Panc1 (cell line): Measurements from ENCODE around the gene SCNN1G. TPM values are rescaled to one million over a fixed set of nuclear protein-coding genes. Genes with fewer than 3 reads are reported as not detected.
"Not testable (repeated sequence)": the region's sequence is repeated elsewhere in the genome, so short reads cannot be mapped to it uniquely, and the experiment has no call there.

ENCODE experiments used
- ATAC-seq: fragments of 200-7000 bp; cut with Tn5 transposase; 2 replicates; pipeline ENCODE4 v1.9.1; 2020; ENCODE audit warnings: mild to moderate bottlenecking, moderate library complexity
- BruUV-seq: library from RNA; stranded (reverse); fragments of 400-500 nt; replicated peaks from 2 replicates; lab custom pipeline; 2021; lab: Mats Ljungman, UMichigan
- CTCF ChIA-PET: fragments of 300-600 bp; sonication (Branson Sonifier 250); formaldehyde crosslinking; loops from one replicate; lab custom pipeline; 2022; ENCODE audit warnings: antibody characterized with exemption; lab: Charles Lee
- POLR2A ChIA-PET: fragments of 300-600 bp; sonication (Branson Sonifier 250); formaldehyde crosslinking; loops from one replicate; lab custom pipeline; 2022; ENCODE audit warnings: antibody characterized with exemption; lab: Charles Lee
- DNase-seq: peaks from one replicate; pipeline ENCODE4 v3.0.0-alpha.2; 2010; ENCODE audit warnings: low read depth, low spot score
- H3K27ac ChIP-seq: 2 replicates; pipeline ENCODE4 v1.5.1; 2011; ENCODE audit warnings: mild to moderate bottlenecking, low read length, inconsistent platforms
- H3K27me3 ChIP-seq: fragments of 200-500 bp; sonication (Bioruptor generic); 2 replicates; pipeline ENCODE4 v1.6.0; 2014; ENCODE audit warnings: low read length, inconsistent platforms; ENCODE audit not compliant: control insufficient read depth, insufficient read depth
- H3K36me3 ChIP-seq: fragments of 200-500 bp; sonication (Bioruptor generic); 2 replicates; pipeline ENCODE4 v1.5.1; 2014; ENCODE audit warnings: inconsistent platforms, mild to moderate bottlenecking, low read length, moderate library complexity; ENCODE audit not compliant: control insufficient read depth, insufficient read depth
- H3K4me1 ChIP-seq: 2 replicates; pipeline ENCODE4 v1.5.1; 2011; ENCODE audit warnings: inconsistent platforms, mild to moderate bottlenecking, low read length, moderate library complexity; ENCODE audit not compliant: control insufficient read depth, insufficient read depth
- H3K4me3 ChIP-seq, 2 experiments: 2 replicates each; pipeline ENCODE4 v1.5.1; 2011 to 2012; ENCODE audit warnings: low read depth in 2 of 2, low read length in 2 of 2, mild to moderate bottlenecking in 2 of 2, inconsistent platforms in 1 of 2, moderate library complexity in 1 of 2
- H3K9me3 ChIP-seq: fragments of 200-500 bp; sonication (Bioruptor generic); 2 replicates; pipeline ENCODE4 v1.5.1; 2014; ENCODE audit warnings: low read depth, mild to moderate bottlenecking, inconsistent platforms, low read length, moderate library complexity; ENCODE audit not compliant: control insufficient read depth, insufficient read depth
- CTCF ChIP-seq: fragments of 450-650 bp; IDR thresholded peaks from 2 replicates; pipeline ENCODE4 v1.5.1; 2017; ENCODE audit warnings: mild to moderate bottlenecking
- POLR2AphosphoS5 ChIP-seq: IDR thresholded peaks from 2 replicates; pipeline ENCODE4 v1.6.1; 2012; ENCODE audit warnings: mild to moderate bottlenecking, low read depth, low read length, moderate library complexity
- SIN3A ChIP-seq: IDR thresholded peaks from 2 replicates; pipeline ENCODE4 v1.6.1; 2012; ENCODE audit warnings: low read depth, mild to moderate bottlenecking, low read length, moderate library complexity, borderline replicate concordance; ENCODE audit not compliant: insufficient read depth
- TCF7L2 ChIP-seq: IDR thresholded peaks from 2 replicates; pipeline ENCODE4 v1.6.1; 2011; ENCODE audit warnings: mild to moderate bottlenecking, low read depth, low read length, inconsistent platforms
- in situ Hi-C: cut with HindIII; loops from 2 replicates; pipeline ENCODE4 v1.10.0; 2016; ENCODE audit warnings: low sequenced_read_pairs, low pct_unique_long_range_greater_than_20kb
- intact Hi-C: fragments of 100-400 bp; cut with micrococcal nuclease; formaldehyde crosslinking; loops from one replicate; pipeline ENCODE4 v1.10.0; 2022; ENCODE audit not compliant: unreplicated experiment
- total RNA-seq: library from RNA; stranded (reverse); gene quantifications from one replicate; pipeline ENCODE4 v1.2.1, GENCODE V29; 2021; ENCODE audit not compliant: unreplicated experiment
- TF ChIP-seq, protein P1 (sequence below), 2 experiments: IDR thresholded peaks; 2 replicates each; pipeline ENCODE4 v1.6.1; 2011 to 2012; ENCODE audit warnings: low read depth in 2 of 2, control low read depth in 1 of 2, low read length in 1 of 2, mild to moderate bottlenecking in 1 of 2, moderate library complexity in 1 of 2; ENCODE audit not compliant: insufficient read depth in 1 of 2

Gene SCNN1G
- total RNA-seq, 1 experiment from 2014 or later, result 3.4 TPM

DNA sequence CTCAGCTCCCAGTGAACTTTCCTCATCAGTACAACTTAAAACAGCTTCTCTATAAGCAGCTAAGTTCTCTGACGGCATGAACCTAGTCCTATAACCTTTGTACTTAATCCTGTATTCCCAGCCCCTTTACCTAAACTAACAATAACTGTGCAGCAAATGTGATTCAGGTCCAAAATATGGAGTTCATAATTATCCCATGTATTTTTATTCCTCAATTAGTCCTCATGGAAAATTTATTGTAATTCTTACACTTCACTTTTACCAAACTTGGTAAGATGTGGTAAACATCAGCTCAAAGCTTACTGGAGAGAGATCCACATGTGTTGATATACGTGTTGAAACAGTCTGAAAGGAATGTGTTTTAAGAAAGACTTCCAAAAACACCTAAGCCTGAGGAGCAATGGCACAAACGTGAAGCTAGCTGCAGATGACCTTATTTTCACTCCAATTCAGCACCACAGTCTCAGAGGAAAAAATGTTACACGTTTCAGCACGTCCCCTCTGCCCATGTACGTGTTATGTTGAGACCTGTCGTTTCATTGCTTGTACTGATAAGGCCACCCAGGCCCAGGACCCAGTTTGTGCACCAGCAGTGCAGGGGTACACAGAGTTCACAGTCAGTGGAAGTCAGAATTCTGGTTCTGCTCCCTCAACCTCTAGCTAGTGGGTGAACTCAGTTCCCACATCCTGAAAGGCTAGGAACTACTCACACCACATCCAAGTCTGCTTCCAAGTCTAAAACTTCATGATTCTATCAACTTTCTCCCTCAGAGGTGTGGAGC lies 40.4 kb upstream of the SCNN1G start:
- BruUV-seq, result no TSS peak
- Histone ChIP-seq H3K36me3 (no peaks in the 10 kb centered on the region), H3K9me3 (peaks cover 1% of the 10 kb centered on the region; the same call in 1 of the 2 replicates), H3K27ac (no peak overlapping the region), H3K27me3 (no peaks in the 10 kb centered on the region), H3K4me3 (no peak overlapping the region), H3K4me1 (peaks cover 45% of the 10 kb centered on the region)
- ATAC-seq (no peak), DNase-seq (no peak)
- CTCF ChIA-PET, result no interaction called here
- intact Hi-C loops, result no loop called here
- in situ Hi-C loops, result no loop called here
- POLR2A ChIA-PET, result interaction anchor here (0.6 kb wide), 1 partner anchor 8 kb away, joined by 5 read pairs; no protein-coding TSS in a partner anchor
- TF ChIP-seq SIN3A (no peak), CTCF (no peak), TCF7L2 (no peak), POLR2AphosphoS5 (no peak)
- TF ChIP-seq, protein P1, sequence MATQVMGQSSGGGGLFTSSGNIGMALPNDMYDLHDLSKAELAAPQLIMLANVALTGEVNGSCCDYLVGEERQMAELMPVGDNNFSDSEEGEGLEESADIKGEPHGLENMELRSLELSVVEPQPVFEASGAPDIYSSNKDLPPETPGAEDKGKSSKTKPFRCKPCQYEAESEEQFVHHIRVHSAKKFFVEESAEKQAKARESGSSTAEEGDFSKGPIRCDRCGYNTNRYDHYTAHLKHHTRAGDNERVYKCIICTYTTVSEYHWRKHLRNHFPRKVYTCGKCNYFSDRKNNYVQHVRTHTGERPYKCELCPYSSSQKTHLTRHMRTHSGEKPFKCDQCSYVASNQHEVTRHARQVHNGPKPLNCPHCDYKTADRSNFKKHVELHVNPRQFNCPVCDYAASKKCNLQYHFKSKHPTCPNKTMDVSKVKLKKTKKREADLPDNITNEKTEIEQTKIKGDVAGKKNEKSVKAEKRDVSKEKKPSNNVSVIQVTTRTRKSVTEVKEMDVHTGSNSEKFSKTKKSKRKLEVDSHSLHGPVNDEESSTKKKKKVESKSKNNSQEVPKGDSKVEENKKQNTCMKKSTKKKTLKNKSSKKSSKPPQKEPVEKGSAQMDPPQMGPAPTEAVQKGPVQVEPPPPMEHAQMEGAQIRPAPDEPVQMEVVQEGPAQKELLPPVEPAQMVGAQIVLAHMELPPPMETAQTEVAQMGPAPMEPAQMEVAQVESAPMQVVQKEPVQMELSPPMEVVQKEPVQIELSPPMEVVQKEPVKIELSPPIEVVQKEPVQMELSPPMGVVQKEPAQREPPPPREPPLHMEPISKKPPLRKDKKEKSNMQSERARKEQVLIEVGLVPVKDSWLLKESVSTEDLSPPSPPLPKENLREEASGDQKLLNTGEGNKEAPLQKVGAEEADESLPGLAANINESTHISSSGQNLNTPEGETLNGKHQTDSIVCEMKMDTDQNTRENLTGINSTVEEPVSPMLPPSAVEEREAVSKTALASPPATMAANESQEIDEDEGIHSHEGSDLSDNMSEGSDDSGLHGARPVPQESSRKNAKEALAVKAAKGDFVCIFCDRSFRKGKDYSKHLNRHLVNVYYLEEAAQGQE (IDR thresholded peaks at IDR 0.05; ENCODE audit: insufficient read depth in 1 of 2, low read depth in 2 of 2, low read length in 1 of 2), result no peak

GRCh38 chr16:23143391-23143790 lies 39.2 kb upstream of the SCNN1G start:
- POLR2A ChIA-PET, result no interaction called here
- CTCF ChIA-PET, result no interaction called here
- no peaks in the 10 kb centered on the region; the same call in 1 of the 2 replicates for H3K36me3 ChIP-seq
- DNase-seq, result no peak
- H3K27ac ChIP-seq, result no peak overlapping the region
- no peak overlapping the region for H3K4me3 ChIP-seq
- intact Hi-C loops, result no loop called here
- H3K4me1 ChIP-seq, result peaks cover 49% of the 10 kb centered on the region
- TF ChIP-seq TCF7L2, result no peak
- TF ChIP-seq SIN3A, result no peak
- TF ChIP-seq, protein P1 (IDR thresholded peaks at IDR 0.05; ENCODE audit: insufficient read depth in 1 of 2, low read depth in 2 of 2, low read length in 1 of 2), result no peak
- no peak for TF ChIP-seq POLR2AphosphoS5
- TF ChIP-seq CTCF, result no peak
- ATAC-seq, result no peak
- no peaks in the 10 kb centered on the region; the same call in 1 of the 2 replicates for H3K9me3 ChIP-seq
- no TSS peak for BruUV-seq
- in situ Hi-C loops, result no loop called here
- no peaks in the 10 kb centered on the region for H3K27me3 ChIP-seq

DNA sequence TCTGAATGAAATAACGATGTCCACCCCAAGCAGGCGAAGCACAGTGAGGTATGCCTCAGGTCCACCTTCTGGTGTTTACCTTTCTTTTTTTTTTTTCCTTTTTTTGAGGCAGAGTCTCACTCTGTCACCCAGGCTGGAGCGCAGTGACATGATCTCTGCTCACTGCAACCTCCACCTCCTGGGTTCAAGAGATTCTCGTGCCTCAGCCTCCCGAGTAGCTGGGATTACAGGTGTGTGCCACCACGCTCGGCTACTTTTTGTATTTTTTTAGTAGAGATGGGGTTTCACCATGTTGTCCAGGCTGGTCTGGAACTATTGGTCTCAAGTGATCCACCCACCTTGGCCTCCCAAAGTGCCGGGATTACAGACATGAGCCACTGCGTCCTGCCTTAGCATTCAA lies 38.2 kb upstream of the SCNN1G start:
- H3K4me3 ChIP-seq, DNase-seq, BruUV-seq, H3K27me3 ChIP-seq, H3K9me3 ChIP-seq, CTCF ChIA-PET, intact Hi-C loops, H3K27ac ChIP-seq, in situ Hi-C loops, POLR2A ChIA-PET, ATAC-seq, H3K36me3 ChIP-seq: not testable (repeated sequence)
- H3K4me1 ChIP-seq, result peaks cover 49% of the 10 kb centered on the region
